ENCODE data around the gene VPS39. TPM values are rescaled to one million over a fixed set of nuclear protein-coding genes. Genes with fewer than 3 reads are reported as not detected.
A peak's percentile ranks its signal among the peaks of the same experiment; 100 is the strongest.

The VPS39 gene
- total and polyA plus RNA-seq, 5 donors: 35.5 to 53.3 (median 46.0) TPM

- no peaks in the 10 kb centered on the region for H3K27me3 ChIP-seq (ENCODE audit: control insufficient read depth, insufficient read depth)
- 95% methylated on average over 5 of the region's 5 CpGs for WGBS
These were observed 9.0 kb downstream of the VPS39 start for GRCh38 chr15:42199126-42199525.

GRCh38 chr15:42198516-42198915 lies 9.6 kb downstream of the VPS39 start:
- 100% methylated on average over 1 of the region's 1 CpG for WGBS
- intact Hi-C loops (cut with DNase I): no loop called here
- H3K27me3 ChIP-seq (ENCODE audit: control insufficient read depth, insufficient read depth): no peaks in the 10 kb centered on the region
- H3K4me3 ChIP-seq (ENCODE audit: low read length): no peak overlapping the region
- H3K27ac ChIP-seq (ENCODE audit: low read length): no peak overlapping the region
- DNase-seq: no peak
- H3K9me3 ChIP-seq (ENCODE audit: control insufficient read depth, low read length): no peaks in the 10 kb centered on the region
- no peak for ATAC-seq
- H3K4me1 ChIP-seq (ENCODE audit: control insufficient read depth, insufficient read depth, low read length): no peaks in the 10 kb centered on the region

More at GRCh38 chr15:42199126-42199525, 9.0 kb downstream of the VPS39 start:
- H3K9me3 ChIP-seq (ENCODE audit: control insufficient read depth, low read length): no peaks in the 10 kb centered on the region
- no peak overlapping the region for H3K4me3 ChIP-seq (ENCODE audit: low read length)
- H3K27ac ChIP-seq (ENCODE audit: low read length): no peak overlapping the region
- DNase-seq: no peak
- ATAC-seq: no peak
- intact Hi-C loops (cut with DNase I): no loop called here
- no peaks in the 10 kb centered on the region for H3K4me1 ChIP-seq (ENCODE audit: control insufficient read depth, insufficient read depth, low read length)

GRCh38 chr15:42194513-42194912 lies 13.6 kb downstream of the VPS39 start:
- DNase-seq (no peak), ATAC-seq (no peak)
- 89% methylated on average over 5 of the region's 5 CpGs for WGBS
- H3K9me3 ChIP-seq (ENCODE audit: control insufficient read depth, low read length): no peaks in the 10 kb centered on the region
- no peak overlapping the region for H3K27ac ChIP-seq (ENCODE audit: low read length)
- no peak overlapping the region for H3K4me3 ChIP-seq (ENCODE audit: low read length)
- intact Hi-C loops (cut with DNase I): no loop called here
- no peaks in the 10 kb centered on the region for H3K27me3 ChIP-seq (ENCODE audit: control insufficient read depth, insufficient read depth)
- no peaks in the 10 kb centered on the region for H3K4me1 ChIP-seq (ENCODE audit: control insufficient read depth, insufficient read depth, low read length)

DNA sequence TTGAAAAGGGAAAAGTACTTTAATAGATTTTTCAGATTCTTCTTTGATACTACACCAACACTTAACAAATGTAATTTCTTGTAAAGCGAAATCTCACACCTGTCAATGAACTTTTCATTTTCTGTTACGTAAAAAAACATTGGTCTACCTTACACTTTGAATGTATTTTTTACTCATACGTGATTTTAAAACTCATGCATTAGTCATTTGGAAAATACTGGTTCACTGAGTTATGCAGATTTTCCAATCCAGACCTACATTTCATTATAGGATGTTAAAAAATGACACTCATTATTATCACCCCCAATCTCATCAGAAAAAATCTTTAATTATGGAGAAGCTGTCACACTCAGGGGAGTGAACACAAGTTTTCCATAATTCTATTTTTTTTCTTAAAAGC lies 14.7 kb downstream of the VPS39 start:
- Histone ChIP-seq H3K9me3 (ENCODE audit: control insufficient read depth, low read length) (no peaks in the 10 kb centered on the region), H3K27me3 (ENCODE audit: control insufficient read depth, insufficient read depth) (no peaks in the 10 kb centered on the region), H3K27ac (ENCODE audit: low read length) (no peak overlapping the region), H3K4me1 (ENCODE audit: control insufficient read depth, insufficient read depth, low read length) (no peaks in the 10 kb centered on the region), H3K4me3 (ENCODE audit: low read length) (no peak overlapping the region)
- intact Hi-C loops (cut with DNase I): no loop called here
- DNase-seq: no peak
- 91% methylated on average over 3 of the region's 3 CpGs for WGBS
- ATAC-seq: no peak

DNA sequence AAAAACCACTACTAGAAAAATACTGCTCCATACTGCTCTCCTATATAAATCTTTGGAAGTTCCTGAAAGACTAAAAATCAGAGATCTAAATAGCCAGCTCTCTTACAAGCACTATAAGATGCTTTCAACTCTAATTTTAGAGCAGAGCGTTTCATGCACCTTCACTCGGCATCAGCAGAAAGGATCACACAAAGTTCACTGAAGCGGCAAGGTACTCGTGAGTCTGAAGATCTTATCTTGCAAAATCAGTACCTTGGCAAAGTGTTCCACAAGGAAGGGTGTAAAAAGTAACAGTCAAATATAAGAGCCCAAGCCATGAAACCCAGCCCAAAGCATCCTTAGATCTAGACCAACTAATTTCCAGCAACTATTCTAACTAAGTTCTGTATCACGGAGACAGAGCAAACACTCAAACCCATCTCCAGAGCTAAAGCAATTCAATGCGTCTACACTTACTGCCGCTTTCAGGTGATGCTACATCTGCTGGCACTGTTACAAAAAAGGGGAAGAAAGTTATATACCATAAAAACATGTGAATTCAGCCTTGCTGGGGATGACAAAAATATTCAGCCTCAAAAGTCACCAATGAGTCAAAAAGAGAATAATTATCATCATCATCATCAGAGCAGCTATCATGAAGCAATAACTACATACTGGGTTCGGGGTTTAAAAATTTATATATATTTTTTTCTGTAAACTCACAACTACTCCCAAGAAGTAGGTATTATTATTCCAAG lies 16.3 kb downstream of the VPS39 start:
- Histone ChIP-seq H3K9me3 (ENCODE audit: control insufficient read depth, low read length) (no peaks in the 10 kb centered on the region), H3K4me3 (ENCODE audit: low read length) (no peak overlapping the region), H3K4me1 (ENCODE audit: control insufficient read depth, insufficient read depth, low read length) (no peaks in the 10 kb centered on the region), H3K27me3 (ENCODE audit: control insufficient read depth, insufficient read depth) (no peaks in the 10 kb centered on the region), H3K27ac (ENCODE audit: low read length) (no peak overlapping the region)
- intact Hi-C loops (cut with DNase I): no loop called here
- 85% methylated on average over 8 of the region's 8 CpGs for WGBS
- ATAC-seq: no peak
- DNase-seq: no peak

DNA sequence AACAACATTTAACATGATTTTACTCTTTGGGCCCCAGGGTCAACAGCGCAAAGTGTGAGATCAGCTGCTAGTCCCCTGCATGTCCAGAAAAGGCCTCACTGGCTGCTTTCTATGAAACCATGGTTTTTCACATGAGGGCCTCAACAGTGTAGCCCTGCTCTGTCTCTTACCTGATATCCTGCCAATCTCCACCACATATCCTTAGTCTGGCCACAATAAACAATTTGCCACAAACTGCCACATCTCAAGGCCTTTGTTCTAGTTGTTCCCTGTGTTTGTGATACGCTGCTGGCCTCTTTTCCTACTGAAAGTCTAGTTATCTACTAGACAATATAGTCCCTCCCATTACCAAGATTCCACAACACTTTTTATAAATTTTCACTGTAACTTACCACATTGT lies 17.7 kb downstream of the VPS39 start:
- ATAC-seq (no peak), DNase-seq (no peak)
- Histone ChIP-seq H3K4me3 (ENCODE audit: low read length) (no peak overlapping the region), H3K9me3 (ENCODE audit: control insufficient read depth, low read length) (no peaks in the 10 kb centered on the region), H3K4me1 (ENCODE audit: control insufficient read depth, insufficient read depth, low read length) (no peaks in the 10 kb centered on the region), H3K27ac (ENCODE audit: low read length) (no peak overlapping the region), H3K27me3 (ENCODE audit: control insufficient read depth, insufficient read depth) (no peaks in the 10 kb centered on the region)
- intact Hi-C loops (cut with DNase I): no loop called here
- WGBS: 97% methylated on average over 2 of the region's 2 CpGs

GRCh38 chr15:42185801-42186200 lies 22.3 kb downstream of the VPS39 start:
- no peaks in the 10 kb centered on the region for H3K4me1 ChIP-seq (ENCODE audit: control insufficient read depth, insufficient read depth, low read length)
- no peaks in the 10 kb centered on the region for H3K9me3 ChIP-seq (ENCODE audit: control insufficient read depth, low read length)
- H3K4me3 ChIP-seq (ENCODE audit: low read length): no peak overlapping the region
- intact Hi-C loops (cut with DNase I): no loop called here
- 100% methylated on average over 1 of the region's 1 CpG for WGBS
- DNase-seq (no peak), ATAC-seq (no peak)
- no peaks in the 10 kb centered on the region for H3K27me3 ChIP-seq (ENCODE audit: control insufficient read depth, insufficient read depth)
- H3K27ac ChIP-seq (ENCODE audit: low read length): no peak overlapping the region

GRCh38 chr15:42184736-42185135 lies 23.4 kb downstream of the VPS39 start:
- no peaks in the 10 kb centered on the region for H3K9me3 ChIP-seq (ENCODE audit: control insufficient read depth, low read length)
- intact Hi-C loops (cut with DNase I): no loop called here

GRCh38 chr15:42184296-42184695 lies 23.8 kb downstream of the VPS39 start:
- Histone ChIP-seq H3K27ac (ENCODE audit: low read length) (no peak overlapping the region), H3K4me1 (ENCODE audit: control insufficient read depth, insufficient read depth, low read length) (no peaks in the 10 kb centered on the region), H3K4me3 (ENCODE audit: low read length) (no peak overlapping the region), H3K9me3 (ENCODE audit: control insufficient read depth, low read length) (no peaks in the 10 kb centered on the region), H3K27me3 (ENCODE audit: control insufficient read depth, insufficient read depth) (no peaks in the 10 kb centered on the region)
- 70% methylated on average over 5 of the region's 5 CpGs for WGBS
- DNase-seq: peak in 2 of 3 donors; percentile 22 to 65
- ATAC-seq: peak; percentile 58 to 61
- intact Hi-C loops (cut with DNase I): no loop called here

More at GRCh38 chr15:42184736-42185135, 23.4 kb downstream of the VPS39 start:
- H3K27ac ChIP-seq (ENCODE audit: low read length): no peak overlapping the region
- H3K4me1 ChIP-seq (ENCODE audit: control insufficient read depth, insufficient read depth, low read length): no peaks in the 10 kb centered on the region
- 95% methylated on average over 4 of the region's 4 CpGs for WGBS
- no peak for DNase-seq
- no peak for ATAC-seq
- no peaks in the 10 kb centered on the region for H3K27me3 ChIP-seq (ENCODE audit: control insufficient read depth, insufficient read depth)
- H3K4me3 ChIP-seq (ENCODE audit: low read length): no peak overlapping the region

DNA sequence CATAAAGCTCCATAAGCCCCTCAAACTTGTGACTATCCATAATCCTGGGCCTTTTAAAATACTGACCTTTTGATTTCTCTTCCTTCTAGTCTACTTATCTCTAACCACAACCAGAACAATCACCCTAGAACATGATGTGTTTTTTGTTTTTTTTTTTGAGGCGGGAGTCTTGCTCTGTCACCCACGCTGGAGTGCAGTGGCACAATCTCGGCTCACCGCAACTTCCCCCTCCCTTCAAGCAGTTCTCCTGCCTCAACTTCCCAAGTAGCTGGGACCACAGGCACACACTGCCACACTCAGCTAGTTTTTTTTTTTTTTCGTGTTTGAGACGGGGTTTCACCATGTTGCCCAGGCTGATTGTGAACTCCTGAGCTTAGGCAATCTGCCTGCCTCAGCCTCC lies 25.1 kb downstream of the VPS39 start:
- Histone ChIP-seq H3K27me3 (ENCODE audit: control insufficient read depth, insufficient read depth) (no peaks in the 10 kb centered on the region), H3K27ac (ENCODE audit: low read length) (no peak overlapping the region), H3K9me3 (ENCODE audit: control insufficient read depth, low read length) (no peaks in the 10 kb centered on the region), H3K4me1 (ENCODE audit: control insufficient read depth, insufficient read depth, low read length) (no peaks in the 10 kb centered on the region), H3K4me3 (ENCODE audit: low read length) (no peak overlapping the region)
- DNase-seq (peak in 1 of 3 donors; percentile 63), ATAC-seq (no peak)
- intact Hi-C loops (cut with DNase I): no loop called here
- 84% methylated on average over 6 of the region's 6 CpGs for WGBS

GRCh38 chr15:42182328-42182886 lies 25.7 kb downstream of the VPS39 start:
- DNase-seq (no peak), ATAC-seq (no peak)
- Histone ChIP-seq H3K4me3 (ENCODE audit: low read length) (no peak overlapping the region), H3K27me3 (ENCODE audit: control insufficient read depth, insufficient read depth) (no peaks in the 10 kb centered on the region), H3K27ac (ENCODE audit: low read length) (no peak overlapping the region), H3K9me3 (ENCODE audit: control insufficient read depth, low read length) (no peaks in the 10 kb centered on the region), H3K4me1 (ENCODE audit: control insufficient read depth, insufficient read depth, low read length) (no peaks in the 10 kb centered on the region)
- intact Hi-C loops (cut with DNase I): no loop called here
- WGBS: 85% methylated on average over 6 of the region's 6 CpGs
